Left colon (tissue), 2 donors: ENCODE results near the gene SRBD1. TPM values are rescaled to one million over a fixed set of nuclear protein-coding genes. Genes with fewer than 3 reads are reported as not detected.
A peak's percentile ranks its signal among the peaks of the same experiment; 100 is the strongest.
"Not testable (repeated sequence)": the region's sequence is repeated elsewhere in the genome, so short reads cannot be mapped to it uniquely, and the experiment has no call there.

Experiments used
- ATAC-seq: fragments of 200-7000 bp; cut with Tn5 transposase; one replicate; pipeline ENCODE4 v1.9.1; 2020; ENCODE audit warnings: mild to moderate bottlenecking, moderate library complexity
- DNase-seq, 2 donors: peaks; one replicate each; pipeline ENCODE4 v3.0.0-alpha.2; 2020
- intact Hi-C, 2 donors: fragments of 100-400 bp; cut with DNase I in 1 of 2; cut with micrococcal nuclease in 1 of 2; formaldehyde crosslinking; loops; one replicate each; pipeline versions ENCODE4 v1.11.2 to v1.14.0; 2022; cut with DNase I, micrococcal nuclease
- total RNA-seq, 2 donors: library from RNA; stranded (reverse); fragmentation: NEBNext Ultra II Directional; extraction: Animal tissue kit (Norgen Biotek cat#: 25700); gene quantifications; one replicate each; pipeline ENCODE4 v1.2.1, GENCODE V29; 2021
- donor health status: DM: no; HTN: no; CAD: no.
- donor health status: DM: yes; HTN: yes; CAD: no.

The SRBD1 gene
- total RNA-seq, 2 donors from 2014 or later: 14.6 to 16.2 TPM

DNA sequence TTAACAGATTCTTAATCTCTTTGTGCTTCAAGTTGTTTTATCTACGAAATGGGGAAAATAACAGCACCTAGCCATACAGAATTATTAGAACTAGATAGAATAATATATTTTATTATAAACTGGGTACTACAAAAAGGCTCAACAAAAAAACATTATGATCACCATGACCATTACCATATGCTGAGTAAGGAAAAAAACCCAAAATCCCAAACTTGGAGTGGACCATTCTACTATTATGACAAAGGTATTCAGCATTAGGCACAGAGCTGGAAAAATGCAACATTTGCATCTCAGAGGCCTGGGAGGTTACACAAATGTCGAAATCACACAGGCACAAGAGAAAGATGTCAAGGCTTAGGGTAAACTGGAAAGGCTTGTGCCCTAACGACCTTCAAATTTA, 162.8 kb downstream of the SRBD1 start:
- DNase-seq (no peak), ATAC-seq (no peak)
- intact Hi-C loops: no loop called here

DNA sequence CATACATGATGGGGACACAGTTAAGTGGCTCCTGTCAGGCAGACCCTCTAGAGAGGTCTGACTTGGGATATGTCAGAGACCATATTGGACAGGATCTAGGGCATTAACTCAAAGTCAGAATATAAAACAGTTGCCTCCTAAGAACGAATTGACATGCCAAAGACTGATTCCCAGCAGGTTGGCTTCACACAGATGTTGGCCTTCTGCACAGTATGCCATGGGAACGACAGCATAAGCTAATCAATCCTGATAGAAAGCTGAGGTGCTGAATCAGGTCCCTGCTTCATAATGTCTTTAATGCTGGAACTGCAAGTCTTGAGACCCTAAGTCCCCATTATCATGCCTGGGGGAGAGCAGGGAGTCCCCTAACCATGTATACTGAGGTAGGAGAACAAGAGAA, 165.1 kb downstream of the SRBD1 start:
- intact Hi-C loops: no loop called here
- ATAC-seq: no peak
- DNase-seq: no peak

GRCh38 chr2:45445037-45445436, 166.0 kb downstream of the SRBD1 start:
- ATAC-seq: no peak
- no peak for DNase-seq
- intact Hi-C loops: no loop called here

- intact Hi-C loops: no loop called here
- DNase-seq (no peak), ATAC-seq (no peak)
Measured at GRCh38 chr2:45443012-45443411, 168.1 kb downstream of the SRBD1 start.

DNA sequence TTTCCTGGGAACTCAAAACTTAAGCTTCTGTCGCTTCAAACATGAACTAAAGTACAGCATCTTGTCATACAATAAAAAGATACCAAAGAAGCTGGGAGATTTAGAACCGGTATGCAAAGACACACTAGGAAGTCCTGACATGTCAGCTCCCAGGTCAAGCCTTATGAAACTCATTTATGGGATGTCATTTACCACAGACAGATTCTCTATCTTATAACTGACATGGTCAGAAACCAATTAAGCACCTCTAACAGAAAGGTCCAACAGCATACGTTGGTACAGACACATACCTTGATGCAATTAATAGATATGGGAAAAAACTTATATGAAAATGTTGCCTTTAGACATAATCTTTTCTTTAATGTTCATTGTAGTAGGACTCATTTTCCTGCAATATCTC, 169.0 kb downstream of the SRBD1 start:
- ATAC-seq (no peak), DNase-seq (no peak)
- intact Hi-C loops: no loop called here

DNA sequence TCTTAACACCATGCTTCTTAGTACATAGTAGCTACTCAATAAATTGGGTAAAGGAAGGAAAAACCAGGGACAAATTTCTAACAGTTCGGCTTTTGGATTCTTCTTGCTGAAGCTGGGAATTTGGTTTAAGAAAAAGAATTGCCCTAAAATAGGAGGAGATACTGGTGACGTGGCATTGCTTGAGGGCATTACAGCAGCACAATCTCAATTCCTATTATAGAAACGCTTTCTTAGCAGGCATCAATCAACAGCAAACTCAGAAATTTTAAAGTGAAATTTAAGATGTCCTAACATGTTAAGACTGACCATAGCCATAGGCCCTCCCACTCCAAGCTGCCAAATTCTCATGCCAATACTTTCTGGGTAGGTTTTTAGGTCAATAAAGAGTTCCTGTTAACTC, 169.5 kb downstream of the SRBD1 start:
- DNase-seq: no peak
- no peak for ATAC-seq
- intact Hi-C loops: no loop called here

DNA sequence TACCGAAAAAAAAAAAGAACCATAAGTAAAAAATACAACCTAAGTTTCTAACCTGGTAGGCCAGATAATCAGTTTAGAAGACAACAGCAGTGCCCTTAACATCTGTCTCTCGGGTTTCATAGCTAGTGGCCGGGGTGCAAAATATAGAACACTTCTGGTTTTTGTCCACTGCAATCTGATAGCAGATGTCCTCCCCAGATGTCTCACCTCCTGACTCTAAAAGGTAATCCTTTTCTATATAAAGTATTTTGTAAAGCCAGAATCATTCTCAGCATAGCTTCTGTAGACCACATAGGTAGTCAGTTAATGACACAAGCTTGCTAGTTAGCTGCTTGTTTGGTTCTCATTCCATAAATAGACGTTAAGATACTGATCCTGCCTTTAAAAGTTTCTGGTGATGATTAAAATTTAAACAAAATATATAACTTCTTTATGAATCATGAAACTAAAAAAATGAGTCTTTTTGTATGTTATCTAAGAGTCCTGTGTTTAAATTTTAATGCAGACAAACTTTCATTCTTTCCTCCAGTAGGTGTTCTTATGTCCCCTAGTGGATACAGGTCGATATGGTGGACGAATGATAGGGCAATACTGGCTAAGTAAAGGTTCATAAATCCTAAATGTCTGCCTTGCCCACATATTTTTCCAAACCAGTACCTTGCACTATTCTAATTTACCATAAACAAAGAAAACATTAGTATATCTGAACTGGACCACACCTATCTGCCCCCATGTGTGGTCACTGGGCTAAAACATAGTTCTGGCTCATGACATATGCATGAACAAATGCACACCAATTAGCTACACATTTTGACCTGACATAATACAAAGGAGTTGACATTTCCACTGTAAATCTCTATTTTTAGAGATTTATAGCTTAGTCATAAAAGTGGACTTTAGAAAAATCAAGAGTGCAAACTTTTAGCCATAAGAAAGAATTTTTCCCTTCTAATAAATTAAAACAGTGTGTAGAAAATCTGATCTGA, 171.0 kb downstream of the SRBD1 start:
- ATAC-seq: peak; percentile 59
- intact Hi-C loops: no loop called here

GRCh38 chr2:45438872-45439665, 172.0 kb downstream of the SRBD1 start:
- intact Hi-C loops: no loop called here
- ATAC-seq (peak; percentile 61), DNase-seq (no peak)

More for the DNA sequence above, 171.0 kb downstream of the SRBD1 start:
- DNase-seq: no peak

GRCh38 chr2:45436456-45436855, 174.6 kb downstream of the SRBD1 start:
- ATAC-seq: no peak
- intact Hi-C loops: no loop called here
- no peak for DNase-seq

GRCh38 chr2:45435316-45435715, 175.8 kb downstream of the SRBD1 start:
- ATAC-seq (no peak), DNase-seq (no peak)
- intact Hi-C loops: no loop called here

DNA sequence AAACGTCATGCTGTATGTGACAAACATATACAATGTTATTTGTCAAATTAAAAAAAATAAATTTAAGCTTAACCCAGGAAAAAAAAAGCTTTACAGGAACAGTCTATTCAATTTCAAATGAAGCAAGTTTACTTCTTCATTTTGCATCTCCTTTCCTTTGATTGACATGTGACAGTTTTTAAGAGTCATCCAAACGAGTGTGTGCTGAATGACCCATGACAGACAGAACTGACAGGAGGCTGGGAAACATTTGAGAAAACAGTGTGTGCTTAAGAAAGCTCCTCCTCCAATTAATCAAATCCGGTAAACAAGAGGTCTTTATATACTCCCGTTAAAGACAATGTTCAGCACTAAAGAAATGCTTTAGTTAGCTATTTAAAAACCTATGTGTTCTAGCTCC, 177.7 kb downstream of the SRBD1 start:
- DNase-seq (no peak), ATAC-seq (no peak)
- intact Hi-C loops: no loop called here

DNA sequence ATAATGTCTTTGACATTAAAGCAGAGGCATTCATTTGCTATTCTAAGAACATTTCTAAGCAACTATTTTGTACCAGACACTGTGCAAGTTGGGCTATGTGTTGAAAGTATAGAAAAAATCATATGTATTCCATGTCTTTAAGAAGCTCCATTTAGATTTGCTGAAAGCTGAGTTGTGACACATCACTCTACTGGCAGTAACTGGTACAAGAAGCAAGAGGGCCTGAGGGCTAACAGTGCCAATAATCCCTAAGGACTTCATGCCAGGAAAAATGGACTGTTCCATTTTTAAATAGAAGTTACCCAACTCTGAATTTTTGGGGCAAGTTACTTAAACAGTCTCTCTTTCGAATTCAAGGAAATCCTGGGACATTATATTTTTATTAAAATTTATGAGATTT, 178.7 kb downstream of the SRBD1 start:
- intact Hi-C loops: no loop called here
- ATAC-seq (no peak), DNase-seq (no peak)

GRCh38 chr2:45426025-45426424, 185.0 kb downstream of the SRBD1 start:
- intact Hi-C loops: not testable (repeated sequence)

DNA sequence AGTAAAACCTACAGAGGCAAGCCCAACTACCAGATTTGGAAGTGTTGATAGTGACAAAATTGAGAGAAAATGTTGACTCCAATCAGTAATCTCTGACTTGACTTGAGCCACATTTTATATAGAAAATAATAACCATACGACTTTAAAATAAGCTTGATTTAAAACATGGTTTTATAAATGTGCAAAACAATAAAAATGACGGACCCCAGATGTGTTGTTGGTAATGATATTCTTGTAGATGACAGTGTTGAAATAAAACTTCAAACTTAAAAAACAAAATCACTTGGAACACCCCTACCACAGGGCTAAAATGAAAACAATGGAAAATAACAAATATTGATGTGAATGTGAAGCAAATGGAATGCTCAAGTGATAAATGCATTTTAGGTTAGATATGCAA, 188.1 kb downstream of the SRBD1 start:
- intact Hi-C loops: no loop called here
- no peak for DNase-seq
- ATAC-seq: no peak

More at GRCh38 chr2:45426025-45426424, 185.0 kb downstream of the SRBD1 start:
- not testable (repeated sequence) for DNase-seq, ATAC-seq

DNA sequence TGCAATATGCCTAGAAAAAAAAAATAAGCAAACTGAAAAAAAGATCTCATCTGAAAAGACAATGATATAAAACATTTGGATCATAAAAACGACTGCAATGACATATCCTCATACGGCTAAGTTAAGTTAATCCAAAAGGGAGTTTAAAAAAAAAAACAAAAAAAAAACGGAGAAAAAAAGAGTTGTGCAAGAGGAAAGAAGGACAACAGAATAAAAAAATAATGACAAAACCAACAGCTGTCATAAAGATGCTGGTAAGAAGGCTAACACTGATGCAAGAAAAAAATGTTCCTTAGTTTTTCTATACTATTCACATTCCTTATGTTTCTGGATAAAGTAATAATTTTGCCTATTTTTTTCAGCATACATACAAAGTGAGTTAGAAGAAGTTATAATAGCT, 192.5 kb downstream of the SRBD1 start:
- DNase-seq (no peak), ATAC-seq (no peak)
- intact Hi-C loops: no loop called here

GRCh38 chr2:45415534-45416123, 195.4 kb downstream of the SRBD1 start:
- intact Hi-C loops: no loop called here
- ATAC-seq (no peak), DNase-seq (no peak)

DNA sequence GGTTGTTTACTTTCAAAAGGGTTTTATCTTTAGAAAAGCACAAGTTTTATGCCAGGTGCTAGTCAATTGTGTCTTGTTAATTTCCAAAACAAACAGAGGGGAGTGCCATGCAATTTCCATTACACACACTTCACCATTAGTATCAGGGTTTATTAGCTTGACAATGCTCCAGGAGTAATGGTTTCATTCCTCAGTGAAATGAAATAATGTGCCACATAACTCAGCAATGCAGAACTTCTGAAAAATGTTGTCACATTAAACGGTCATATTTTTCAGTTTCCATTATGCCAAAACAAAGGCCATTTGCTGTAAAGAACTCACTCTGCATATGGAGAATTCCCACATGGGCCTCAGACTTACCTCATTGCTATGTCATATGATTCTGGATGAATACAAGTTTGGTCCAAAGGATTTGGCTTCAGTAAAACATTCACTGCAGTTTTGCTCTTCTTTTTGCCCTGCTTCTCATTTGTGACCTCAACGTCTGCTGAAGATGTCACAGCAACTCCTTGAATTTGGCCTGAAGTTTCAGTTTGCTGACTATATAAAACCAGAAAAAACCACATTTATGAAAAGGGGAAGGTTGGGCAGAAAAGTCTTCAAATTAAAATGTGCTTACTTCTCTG, 198.2 kb downstream of the SRBD1 start:
- ATAC-seq: no peak
- intact Hi-C loops: no loop called here
- no peak for DNase-seq

- no peak for ATAC-seq
- intact Hi-C loops: no loop called here
- DNase-seq: no peak
Measured at GRCh38 chr2:45409677-45410076, 201.4 kb downstream of the SRBD1 start.

GRCh38 chr2:45406621-45407020, 204.4 kb downstream of the SRBD1 start:
- no peak for ATAC-seq
- no peak for DNase-seq
- intact Hi-C loops: no loop called here
